ENCODE data around the gene ABCB8. TPM values are rescaled to one million over a fixed set of nuclear protein-coding genes. Genes with fewer than 3 reads are reported as not detected.

ABCB8 gene
- polyA plus RNA-seq, 1 of the 3 experiments (the other 2 are of a cell fraction), result 36.0 TPM

GRCh38 chr7:151043959-151044358 is 15.7 kb downstream of the ABCB8 start:
- WGBS (ENCODE audit: low lambda C conversion rate), result 98% methylated on average over 11 of the region's 20 CpGs
- Histone ChIP-seq H3K4me2 (no peak overlapping the region), H3K9me3 (no peaks in the 10 kb centered on the region), H3K27ac (ENCODE audit: low read depth in 2 of 2, low read length in 1 of 2) (no peak overlapping the region), H3K79me2 (ENCODE audit: insufficient read depth) (no peaks in the 10 kb centered on the region), H3K9ac (no peak overlapping the region), H4K20me1 (ENCODE audit: insufficient read depth) (no peaks in the 10 kb centered on the region), H2AFZ (ENCODE audit: low read depth) (no peak overlapping the region), H3K4me3 (ENCODE audit: low read depth in 2 of 2, low read length in 1 of 2) (no peak overlapping the region), H3K27me3 (ENCODE audit: insufficient read depth) (no peaks in the 10 kb centered on the region), H3K4me1 (ENCODE audit: control insufficient read depth in 1 of 2, insufficient read depth in 2 of 2, low read depth in 1 of 2, low read length in 1 of 2) (peaks cover 29 to 56% of the 10 kb centered on the region in 2 experiments), H3K36me3 (replicated peaks in 1 of 2; ENCODE audit: control insufficient read depth in 1 of 2, insufficient read depth in 2 of 2, low read length in 1 of 2) (peaks cover 4 to 20% of the 10 kb centered on the region in 2 experiments), H3K9me2 (no peaks in the 10 kb centered on the region), H3F3A (replicated peaks; ENCODE audit: insufficient read depth) (peaks cover 25% of the 10 kb centered on the region)
- ChIA-PET POLR2A (no interaction called here), CTCF (interaction anchor here (1.5 to 3.7 kb wide), 2 partner anchors 15 to 25 kb away, joined by 3 to 21 read pairs; partner anchors contain the start of gene ABCB8)
- DNase-seq, result no peak
- TF ChIP-seq RAD21 (IDR thresholded peaks at IDR 0.05; ENCODE audit: low read length) (no peak), ZBTB33 (IDR thresholded peaks at IDR 0.05; ENCODE audit: borderline replicate concordance, low read depth) (no peak), CTCF (IDR thresholded peaks at IDR 0.05) (no peak), MAX (IDR thresholded peaks at IDR 0.05; ENCODE audit: low read depth) (no peak), TAF1 (IDR thresholded peaks at IDR 0.05; ENCODE audit: borderline replicate concordance, low read depth, low read length) (no peak), YY1 (IDR thresholded peaks at IDR 0.05; ENCODE audit: low read depth) (no peak), IRF3 (IDR thresholded peaks at IDR 0.05; ENCODE audit: low read depth, low read length) (no peak), MXI1 (IDR thresholded peaks at IDR 0.05; ENCODE audit: low read depth, low read length) (no peak), NRF1 (IDR thresholded peaks at IDR 0.05; ENCODE audit: low read depth, low read length) (no peak), SIN3A (IDR thresholded peaks at IDR 0.05; ENCODE audit: borderline replicate concordance, low read depth, low read length) (no peak), EZH2phosphoT487 (IDR thresholded peaks at IDR 0.05; ENCODE audit: borderline replicate concordance, low read depth) (no peak), FOXM1 (IDR thresholded peaks at IDR 0.05; ENCODE audit: low read depth) (no peak), NFIC (IDR thresholded peaks at IDR 0.05; ENCODE audit: borderline replicate concordance) (no peak), GATA2 (CRISPR knock-in tag; IDR thresholded peaks at IDR 0.05) (no peak), REST (IDR thresholded peaks at IDR 0.05; ENCODE audit: low read depth, low read length) (no peak), MEF2A (IDR thresholded peaks at IDR 0.05; ENCODE audit: borderline replicate concordance, low read depth) (no peak)

Measured in SK-N-SH (cell line).